ENCODE measurements around the gene YIPF2.
"Not testable (repeated sequence)": the region's sequence is repeated elsewhere in the genome, so short reads cannot be mapped to it uniquely, and the experiment has no call there.

Gene YIPF2

GRCh38 chr19:10928563-10929401, at the start of gene YIPF2, which contains the start of gene TIMM29:
Gene YIPF2, minus strand, starts transcription at chr19:10928639. Its CDS starts 229 bp downstream, at chr19:10928410.
Gene TIMM29, plus strand, starts transcription at chr19:10928811. Its CDS starts 12 bp downstream, at chr19:10928823.
- peak; percentile 84 to 92 (median 85) for DNase-seq (ENCODE audit: low read depth in 3 of 3, low spot score in 1 of 3)

DNA sequence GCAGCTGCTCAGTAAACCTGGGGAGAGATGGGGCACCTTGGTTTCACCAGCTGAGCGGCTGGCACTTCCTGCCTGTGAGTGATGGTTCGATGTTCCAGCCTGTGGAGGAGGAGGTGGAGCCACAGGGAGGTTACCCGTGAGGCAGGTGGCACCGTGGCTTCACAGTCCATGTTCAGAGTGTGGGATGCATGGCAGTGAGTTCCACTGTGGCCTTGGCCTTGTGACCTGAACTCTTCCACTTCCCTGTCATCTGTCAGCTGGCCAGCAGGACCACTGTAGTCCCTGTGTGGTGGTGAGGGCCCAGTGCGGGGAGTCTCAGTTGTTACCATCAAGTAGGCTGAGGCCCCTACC, 49.3 kb upstream of the YIPF2 start:
- no peak for DNase-seq (ENCODE audit: low read depth in 3 of 3, low spot score in 1 of 3)

- DNase-seq (ENCODE audit: low read depth in 3 of 3, low spot score in 1 of 3), result no peak
These were observed 47.9 kb upstream of the YIPF2 start for GRCh38 chr19:10976131-10976892.

DNA sequence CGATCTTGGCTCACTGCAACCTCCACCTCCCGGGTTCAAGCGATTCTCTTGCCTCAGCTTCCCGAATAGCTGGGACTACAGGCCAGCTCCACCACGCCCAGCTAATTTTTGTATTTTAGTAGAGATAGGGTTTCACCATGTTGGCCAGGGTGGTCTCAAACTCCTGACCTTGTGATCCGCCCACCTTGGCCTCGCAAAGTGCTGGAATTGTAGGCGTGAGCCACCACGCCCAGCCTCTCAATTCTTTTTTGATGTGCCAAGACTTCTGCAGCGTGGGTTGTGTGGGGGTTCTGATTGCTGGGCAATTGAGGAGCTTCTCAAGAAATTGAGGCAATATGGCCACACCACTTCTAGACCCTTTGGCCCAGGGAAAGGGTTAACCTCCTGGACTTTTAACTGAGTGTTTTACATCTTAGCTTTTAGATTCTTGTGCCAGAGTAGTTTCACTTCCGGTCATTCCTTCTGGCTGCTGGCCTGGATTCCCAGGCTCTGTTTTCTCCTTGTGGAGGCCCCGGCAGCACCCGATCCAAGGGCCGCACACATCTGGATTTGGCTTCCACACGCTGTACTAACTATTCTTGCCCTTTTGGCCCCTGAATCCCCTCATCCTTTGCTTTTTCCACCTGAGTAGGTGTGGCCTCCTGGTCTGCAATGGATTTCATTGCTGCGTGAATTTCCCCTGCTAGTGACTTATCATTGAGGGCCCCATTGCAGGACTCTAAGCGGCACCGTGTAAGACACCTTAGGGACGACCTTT, 47.1 kb upstream of the YIPF2 start:
- DNase-seq (ENCODE audit: low read depth in 3 of 3, low spot score in 1 of 3), result no peak

DNA sequence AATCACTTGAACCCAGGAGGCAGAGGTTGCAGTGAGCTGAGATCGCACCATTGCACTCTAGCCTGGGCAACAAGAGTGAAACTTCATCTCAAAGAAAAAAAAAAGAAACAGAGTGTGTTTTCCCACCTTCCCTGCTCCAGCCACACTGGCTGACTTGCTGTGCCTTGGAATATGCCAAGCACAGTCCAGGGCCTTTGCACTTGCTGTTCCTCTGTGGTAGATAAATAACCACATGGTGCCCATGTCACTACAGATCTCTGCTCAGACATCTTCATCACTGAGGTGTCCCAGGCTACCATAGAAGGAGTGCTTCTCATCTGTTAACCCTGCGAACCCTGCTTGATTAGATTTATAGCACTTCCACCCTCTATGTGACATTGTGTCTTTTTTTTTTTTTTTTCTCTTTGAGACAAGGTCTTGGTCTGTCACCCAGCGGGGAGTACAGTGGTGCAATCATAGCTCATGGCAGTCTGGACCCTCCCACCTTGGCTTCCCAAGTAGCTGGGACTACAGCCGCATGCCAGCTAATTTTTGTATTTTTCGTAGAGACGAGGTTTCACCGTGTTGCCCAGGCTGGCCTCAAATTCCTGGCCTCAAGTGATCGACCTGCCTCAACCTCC, 42.8 kb upstream of the YIPF2 start:
- no peak for DNase-seq (ENCODE audit: low read depth in 3 of 3, low spot score in 1 of 3)

DNA sequence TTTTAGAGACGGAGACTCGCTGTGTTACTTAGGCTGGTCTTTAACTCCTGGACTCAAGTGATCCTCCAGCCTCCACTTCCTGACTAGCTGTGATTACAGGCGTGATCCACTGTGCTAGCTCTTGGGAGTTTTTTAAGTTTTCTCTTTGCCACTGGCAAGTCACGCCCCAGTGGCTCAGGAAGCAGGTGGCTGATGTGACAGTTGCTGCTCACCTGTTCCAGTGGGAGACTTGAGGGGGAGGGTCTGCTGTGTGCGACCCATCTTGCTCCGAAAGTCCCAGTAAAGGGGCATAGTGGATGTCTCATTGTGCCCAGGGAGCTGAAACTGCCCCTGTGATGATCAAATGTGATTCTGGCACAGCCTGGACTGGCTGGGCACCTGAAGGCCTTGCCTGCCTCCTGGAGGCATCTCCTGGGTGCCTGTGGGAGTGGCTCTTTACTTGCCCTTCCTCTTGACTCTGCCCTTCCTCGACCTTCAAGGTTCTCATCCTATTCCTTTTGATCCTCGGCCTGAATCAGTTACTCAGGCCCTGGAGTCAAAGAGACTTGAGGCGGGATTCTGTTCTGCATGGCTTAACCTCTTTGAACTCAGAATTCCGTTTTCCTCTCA, 40.2 kb upstream of the YIPF2 start:
- DNase-seq (ENCODE audit: low read depth in 3 of 3, low spot score in 1 of 3), result no peak

DNA sequence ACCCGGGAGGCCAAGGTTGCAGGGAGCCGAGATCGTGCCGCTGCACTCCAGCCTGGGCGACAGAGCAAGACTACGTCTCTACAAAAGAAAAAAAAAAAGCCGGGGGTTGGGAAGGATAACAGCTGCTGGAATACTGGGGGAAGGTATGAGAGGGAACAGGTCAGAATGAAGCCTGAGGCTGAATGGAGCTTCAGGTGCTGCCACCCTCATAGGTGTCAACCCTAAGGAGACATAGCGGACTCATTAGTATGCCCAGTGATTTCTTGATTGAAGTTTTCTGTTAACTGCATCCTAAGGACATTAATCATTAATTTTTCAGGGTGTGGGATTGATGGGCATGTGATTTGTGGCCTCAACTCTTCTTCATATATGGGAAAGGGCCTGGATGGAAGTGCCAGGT, 38.4 kb upstream of the YIPF2 start:
- DNase-seq (ENCODE audit: low read depth in 3 of 3, low spot score in 1 of 3), result no peak

GRCh38 chr19:10965398-10965797, 37.0 kb upstream of the YIPF2 start:
- DNase-seq (ENCODE audit: low read depth in 3 of 3, low spot score in 1 of 3), result no peak

GRCh38 chr19:10964903-10965302, 36.5 kb upstream of the YIPF2 start:
- DNase-seq (ENCODE audit: low read depth in 3 of 3, low spot score in 1 of 3), result no peak

DNA sequence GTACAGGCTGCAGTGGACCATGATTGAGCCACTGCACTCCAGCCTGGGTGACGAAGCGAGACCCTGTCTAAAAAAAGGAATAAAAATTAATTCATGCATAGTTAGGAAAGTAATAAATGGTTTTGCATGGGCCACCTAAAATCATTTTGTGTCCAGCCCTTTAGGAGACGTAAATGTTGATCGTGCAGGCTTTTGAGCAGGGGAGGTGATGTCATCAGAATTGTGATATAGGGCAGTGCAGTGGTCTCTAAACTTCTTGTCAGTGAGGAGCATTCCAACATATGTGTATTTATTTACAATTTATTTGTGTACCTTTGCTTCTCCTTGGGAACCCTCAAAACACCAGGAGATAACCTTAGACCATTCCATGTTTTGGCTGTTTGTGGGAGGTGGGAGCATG, 35.4 kb upstream of the YIPF2 start:
- no peak for DNase-seq (ENCODE audit: low read depth in 3 of 3, low spot score in 1 of 3)

DNA sequence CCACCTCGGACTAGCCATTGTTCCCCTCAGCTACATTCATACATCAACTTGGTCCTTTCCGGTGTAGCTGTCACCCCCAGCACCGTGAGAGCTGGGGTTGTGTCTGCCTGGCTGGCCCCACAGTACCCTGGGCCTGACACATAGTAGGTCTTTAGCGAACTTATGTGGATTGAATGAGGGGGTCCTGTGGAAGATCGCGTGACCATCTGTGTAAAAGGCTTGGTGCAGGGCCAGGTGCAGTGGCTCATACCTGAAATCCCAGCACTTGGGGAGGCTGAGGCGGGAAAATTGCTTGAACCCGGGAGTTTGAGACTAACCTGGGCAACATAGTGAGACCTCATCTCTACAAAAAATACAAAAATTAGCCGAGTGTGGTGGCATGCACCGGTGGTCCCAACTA, 34.4 kb upstream of the YIPF2 start:
- DNase-seq (ENCODE audit: low read depth in 3 of 3, low spot score in 1 of 3), result no peak

- no peak for DNase-seq (ENCODE audit: low read depth in 3 of 3, low spot score in 1 of 3)
These were observed 32.8 kb upstream of the YIPF2 start for GRCh38 chr19:10961073-10961860.

DNA sequence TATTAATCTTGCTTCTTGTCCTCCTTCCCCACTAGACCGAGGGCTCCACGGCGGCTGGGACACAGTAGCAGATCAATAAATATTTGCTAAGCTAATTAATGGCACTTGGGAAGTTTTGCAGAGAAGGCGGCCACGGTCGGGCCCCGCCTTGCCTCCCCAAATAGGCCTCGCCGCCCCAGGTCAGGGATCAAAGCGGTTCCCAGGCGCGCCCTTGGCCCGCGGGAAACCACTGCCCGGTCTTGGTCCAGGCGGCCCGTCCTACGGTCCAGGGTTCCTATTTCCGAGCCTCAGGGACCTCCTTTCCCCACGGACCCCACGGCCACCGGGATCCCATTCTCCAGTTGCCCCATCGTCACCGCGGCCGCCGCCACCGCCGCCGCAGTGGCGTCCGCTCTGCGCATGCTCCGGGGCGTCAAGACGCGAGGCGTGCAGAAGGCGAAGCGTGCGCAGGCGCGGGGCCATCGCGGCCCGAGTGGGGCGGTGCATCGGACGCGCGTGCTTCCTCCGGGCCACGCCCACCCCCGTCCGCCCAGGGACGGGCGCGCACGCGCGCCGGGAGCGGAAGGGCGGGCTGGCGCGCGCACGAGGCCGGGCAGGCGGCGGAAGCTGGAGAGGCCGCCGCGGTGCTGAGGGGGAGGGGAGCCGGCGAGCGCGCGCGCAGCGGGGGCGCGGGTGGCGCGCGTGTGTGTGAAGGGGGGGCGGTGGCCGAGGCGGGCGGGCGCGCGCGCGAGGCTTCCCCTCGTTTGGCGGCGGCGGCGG, 32.1 kb upstream of the YIPF2 start, which contains the start of gene SMARCA4:
Gene SMARCA4, plus strand, starts transcription at position 717 of the 759 bp plus-strand sequence. CDS start 23,122 bp downstream, outside the sequence.
- DNase-seq (ENCODE audit: low read depth in 3 of 3, low spot score in 1 of 3), result peak; percentile 97 to 98 (median 98)

DNA sequence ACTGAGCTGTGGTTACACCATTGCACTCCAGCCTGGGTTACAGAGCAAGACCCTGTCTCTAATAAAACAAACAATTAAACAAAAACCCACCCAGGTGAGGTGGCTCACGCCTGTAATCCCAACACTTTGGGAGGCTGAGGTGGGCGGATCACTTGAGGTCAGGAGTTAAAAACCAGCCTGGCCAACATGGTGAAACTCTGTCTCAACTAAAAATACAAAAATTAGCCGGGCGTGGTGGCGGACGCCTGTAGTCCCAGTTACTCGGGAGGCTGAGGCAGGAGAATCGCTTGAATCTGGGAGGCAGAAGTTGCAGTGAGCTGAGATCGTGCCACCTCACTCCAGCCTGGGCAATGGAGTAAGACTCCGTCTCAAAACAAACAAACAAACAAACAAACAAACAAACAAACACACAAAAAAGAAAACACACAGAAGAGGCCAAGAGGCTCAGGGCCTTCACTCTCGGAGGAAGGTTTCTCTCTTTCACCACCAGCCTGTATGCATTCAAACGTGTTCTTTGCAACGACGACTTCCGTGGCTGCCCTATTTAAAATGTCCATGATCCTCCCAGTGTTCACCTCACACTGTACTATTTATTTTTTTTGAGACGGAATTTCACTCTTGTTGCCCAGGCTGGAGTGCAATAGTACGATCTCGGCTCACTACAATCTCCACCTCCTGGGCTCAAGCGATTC, 31.0 kb upstream of the YIPF2 start:
- not testable (repeated sequence) for DNase-seq (ENCODE audit: low read depth in 3 of 3, low spot score in 1 of 3)

DNA sequence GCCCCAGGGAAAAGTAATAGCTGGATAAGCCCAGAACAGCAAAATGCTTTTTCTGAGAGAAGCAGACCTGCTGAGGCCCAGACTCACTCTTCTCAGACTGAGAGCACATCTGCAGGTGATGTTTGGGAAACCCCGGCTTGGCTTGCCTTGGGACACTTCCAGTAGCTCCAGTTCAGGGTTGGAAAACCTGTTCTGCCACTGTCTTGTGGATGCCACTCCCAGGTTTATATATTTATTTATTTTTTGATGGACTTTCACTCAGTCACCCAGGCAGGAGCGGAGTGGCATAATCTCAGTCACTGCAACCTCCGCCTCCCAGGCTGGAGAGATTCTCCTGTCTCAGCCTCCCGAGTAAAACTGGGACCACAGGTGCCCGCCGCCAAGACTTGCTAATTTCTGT, 24.4 kb upstream of the YIPF2 start:
- DNase-seq (ENCODE audit: low read depth in 3 of 3, low spot score in 1 of 3), result no peak

- DNase-seq (ENCODE audit: low read depth in 3 of 3, low spot score in 1 of 3), result no peak
These were observed 18.7 kb upstream of the YIPF2 start for GRCh38 chr19:10946958-10947657.

DNA sequence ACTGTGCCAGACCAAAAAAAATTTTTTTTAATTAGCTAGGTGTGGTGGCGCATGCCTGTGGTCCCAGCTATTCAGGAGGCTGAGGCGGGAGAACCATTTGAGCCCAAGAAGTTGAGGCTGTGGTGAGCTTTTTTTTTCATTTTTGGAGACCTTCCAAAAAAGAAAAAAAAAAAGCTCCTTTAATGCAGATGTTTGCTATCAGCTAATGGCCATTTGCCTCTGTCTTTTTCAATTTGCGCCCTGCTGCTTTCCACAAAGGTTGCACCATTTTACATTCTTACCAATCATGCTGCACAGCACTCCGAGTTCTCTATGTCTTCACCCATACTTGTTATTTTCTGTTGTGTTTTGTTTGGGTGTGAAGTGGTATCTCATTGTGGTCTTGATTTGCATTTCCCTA, 16.8 kb upstream of the YIPF2 start:
- DNase-seq (ENCODE audit: low read depth in 3 of 3, low spot score in 1 of 3), result no peak

DNA sequence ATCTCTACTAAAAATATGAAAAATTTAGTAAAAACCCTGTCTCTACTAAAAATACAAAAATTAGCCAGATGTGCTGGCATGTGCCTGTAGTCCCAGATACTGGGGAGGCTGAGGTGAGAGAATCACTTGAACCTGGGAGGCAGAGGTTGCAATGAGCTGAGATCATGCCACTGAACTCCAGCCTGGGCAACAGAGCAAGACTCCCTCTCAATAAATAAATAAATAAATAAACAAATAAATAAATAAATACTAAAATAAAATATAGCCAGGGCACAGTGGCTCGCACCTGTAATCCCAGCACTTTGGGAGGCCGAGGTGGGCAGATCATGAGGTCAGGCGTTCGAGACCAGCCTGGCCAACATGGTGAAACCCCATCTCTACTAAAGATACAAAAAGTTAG, 15.0 kb upstream of the YIPF2 start:
- DNase-seq (ENCODE audit: low read depth in 3 of 3, low spot score in 1 of 3), result not testable (repeated sequence)

All from stimulated activated CD4-positive, alpha-beta T cell treated with anti-CD3 and anti-CD28 coated beads, TNF-alpha, amount 100 ng/mL, for 1 hour (primary cell).